Neutrophil (primary cell): Measurements from ENCODE around the gene NXN.
"Not testable (repeated sequence)": the region's sequence is repeated elsewhere in the genome, so short reads cannot be mapped to it uniquely, and the experiment has no call there.

Experiments used
- H3K27ac ChIP-seq: fragments of 200-600 bp; sonication (generic); 2 replicates; pipeline ENCODE4 v1.5.1; 2016; ENCODE audit warnings: mild to moderate bottlenecking, moderate library complexity
- H3K27me3 ChIP-seq: fragments of 200-600 bp; sonication (generic); 2 replicates; pipeline ENCODE4 v1.6.0; 2016; ENCODE audit warnings: mild to moderate bottlenecking
- H3K36me3 ChIP-seq: fragments of 200-600 bp; sonication (generic); 2 replicates; pipeline ENCODE4 v1.5.1; 2017
- H3K4me1 ChIP-seq, 2 experiments: fragments of 200-600 bp in 1 of 2; sonication (generic) in 1 of 2; 1 replicate in 1 of 2; 2 replicates in 1 of 2; pipeline versions ENCODE4 v1.5.1 to v1.6.1; 2013 to 2016; ENCODE audit warnings: low read depth in 1 of 2, low read length in 1 of 2, mild to moderate bottlenecking in 1 of 2, moderate library complexity in 1 of 2; ENCODE audit not compliant: control insufficient read depth in 1 of 2, insufficient read depth in 1 of 2
- H3K4me3 ChIP-seq, 2 experiments: fragments of 200-600 bp in 1 of 2; sonication (generic) in 1 of 2; 1 replicate in 1 of 2; 2 replicates in 1 of 2; pipeline ENCODE4 v1.5.1; 2013 to 2016; ENCODE audit warnings: low read depth in 1 of 2, low read length in 1 of 2, mild to moderate bottlenecking in 1 of 2, moderate library complexity in 1 of 2
- H3K9me3 ChIP-seq: fragments of 200-600 bp; sonication (generic); 2 replicates; pipeline ENCODE4 v1.5.1; 2016
- CTCF ChIP-seq: fragments of 200-600 bp; sonication (generic); IDR thresholded peaks from 2 replicates; pipeline ENCODE4 v1.5.1; 2016; ENCODE audit warnings: antibody characterized with exemption

Gene NXN

GRCh38 chr17:835263-835662 lies 144.3 kb downstream of the NXN start:
- no peak overlapping the region for H3K27ac ChIP-seq
- TF ChIP-seq CTCF, result no peak
- H3K4me3 ChIP-seq, result no peak overlapping the region
- H3K4me1 ChIP-seq, result no peaks in the 10 kb centered on the region
- H3K36me3 ChIP-seq, result no peaks in the 10 kb centered on the region
- no peaks in the 10 kb centered on the region for H3K9me3 ChIP-seq
- H3K27me3 ChIP-seq, result no peaks in the 10 kb centered on the region

GRCh38 chr17:834136-834535 lies 145.4 kb downstream of the NXN start:
- no peak for TF ChIP-seq CTCF
- H3K36me3 ChIP-seq, result no peaks in the 10 kb centered on the region

GRCh38 chr17:830950-831349 lies 148.6 kb downstream of the NXN start:
- Histone ChIP-seq H3K4me3 (no peak overlapping the region), H3K27ac (no peak overlapping the region), H3K9me3 (no peaks in the 10 kb centered on the region), H3K36me3 (no peaks in the 10 kb centered on the region), H3K27me3 (no peaks in the 10 kb centered on the region), H3K4me1 (no peaks in the 10 kb centered on the region)
- TF ChIP-seq CTCF, result no peak

More at GRCh38 chr17:834136-834535, 145.4 kb downstream of the NXN start:
- H3K9me3 ChIP-seq, result no peaks in the 10 kb centered on the region
- H3K27me3 ChIP-seq, result no peaks in the 10 kb centered on the region
- H3K4me1 ChIP-seq, result no peaks in the 10 kb centered on the region
- no peak overlapping the region for H3K4me3 ChIP-seq
- no peak overlapping the region for H3K27ac ChIP-seq

- TF ChIP-seq CTCF, result no peak
- Histone ChIP-seq H3K36me3 (no peaks in the 10 kb centered on the region), H3K4me1 (no peaks in the 10 kb centered on the region), H3K27ac (no peak overlapping the region), H3K4me3 (no peak overlapping the region), H3K9me3 (no peaks in the 10 kb centered on the region), H3K27me3 (no peaks in the 10 kb centered on the region)
Observed at GRCh38 chr17:830381-830780, 149.2 kb downstream of the NXN start.

GRCh38 chr17:829614-830013 lies 150.0 kb downstream of the NXN start:
- H3K4me1 ChIP-seq, H3K36me3 ChIP-seq, H3K9me3 ChIP-seq, H3K27me3 ChIP-seq, H3K4me3 ChIP-seq, H3K27ac ChIP-seq: not testable (repeated sequence)

GRCh38 chr17:828761-829160 lies 150.8 kb downstream of the NXN start:
- no peaks in the 10 kb centered on the region for H3K27me3 ChIP-seq
- H3K4me3 ChIP-seq, result no peak overlapping the region
- no peak for TF ChIP-seq CTCF
- no peak overlapping the region for H3K27ac ChIP-seq
- no peaks in the 10 kb centered on the region for H3K9me3 ChIP-seq
- H3K36me3 ChIP-seq, result no peaks in the 10 kb centered on the region
- no peaks in the 10 kb centered on the region for H3K4me1 ChIP-seq
